K562 (cell line): ENCODE results near the gene GNAI2. TPM values are rescaled to one million over a fixed set of nuclear protein-coding genes. Genes with fewer than 3 reads are reported as not detected.

ENCODE experiments used
- ATAC-seq: fragments of 200-7000 bp; cut with Tn5 transposase; 3 replicates; pipeline ENCODE4 v1.9.1; 2020; ENCODE audit warnings: moderate library complexity
- BruUV-seq: library from RNA; stranded (reverse); fragments of 400-500 nt; replicated peaks from 2 replicates; lab custom pipeline; 2021; lab: Mats Ljungman, UMichigan
- CTCF ChIA-PET: fragments of 300-600 bp; formaldehyde crosslinking; extraction: SDS; loops from one replicate; lab custom pipeline; 2021; ENCODE audit warnings: low intra/inter-chr PET ratio; lab: Yijun Ruan, JAX
- POLR2A ChIA-PET: fragments of 300-600, 350-650 bp; sonication (Branson Sonifier 250); formaldehyde crosslinking; extraction: SDS; loops from one replicate; lab custom pipeline; 2021; ENCODE audit warnings: antibody characterized with exemption, inconsistent platforms; lab: Yijun Ruan, JAX
- DNase-seq, 4 experiments: peaks; one replicate each; pipeline versions ENCODE4 v3.0.0 to v3.0.0-alpha.2; 2011 to 2018; ENCODE audit warnings: low spot score in 3 of 4, mixed read lengths in 3 of 4; ENCODE audit errors: extremely low read depth in 1 of 4
- FAIRE-seq: peaks from 2 replicates; lab custom pipeline; 2011; peaks lifted over from hg19 to GRCh38; lab: Jason Lieb, UNC
- H2AFZ ChIP-seq: 2 replicates; pipeline ENCODE4 v1.6.0; 2011; ENCODE audit warnings: low read depth, low read length, control low read depth, inconsistent platforms
- H3K27ac ChIP-seq: fragments of 200-600 bp; 3 replicates; pipeline ENCODE4 v1.8.0; 2011; ENCODE audit warnings: low read depth, mild to moderate bottlenecking, control low read depth, inconsistent platforms, low read length, moderate library complexity, mixed read lengths; ENCODE audit errors: extremely low read depth
- H3K27me3 ChIP-seq, 2 experiments: fragments of 300-600 bp in 1 of 2; 2 replicates in 1 of 2; 3 replicates in 1 of 2; pipeline versions ENCODE4 v1.6.0 to v1.8.0; 2011; ENCODE audit warnings: inconsistent platforms in 2 of 2, low read length in 2 of 2, mild to moderate bottlenecking in 1 of 2, mixed read lengths in 1 of 2, moderate library complexity in 1 of 2; ENCODE audit not compliant: control insufficient read depth in 2 of 2, insufficient read depth in 2 of 2
- H3K36me3 ChIP-seq: fragments of 300-600 bp; 3 replicates; pipeline ENCODE4 v1.8.0; 2011; ENCODE audit warnings: mild to moderate bottlenecking, low read length, inconsistent platforms; ENCODE audit not compliant: control insufficient read depth, insufficient read depth
- H3K4me1 ChIP-seq, 2 experiments: fragments of 200-600 bp in 1 of 2; replicated peaks in 1 of 2; 2 replicates in 1 of 2; 3 replicates in 1 of 2; pipeline versions ENCODE4 v1.5.1 to v1.8.0; 2011; ENCODE audit warnings: inconsistent platforms in 2 of 2, low read length in 2 of 2, mild to moderate bottlenecking in 1 of 2, mixed read lengths in 1 of 2, moderate library complexity in 1 of 2; ENCODE audit not compliant: control insufficient read depth in 2 of 2, insufficient read depth in 2 of 2
- H3K4me2 ChIP-seq: 2 replicates; pipeline ENCODE4 v1.6.1; 2011; ENCODE audit warnings: low read length, control low read depth, inconsistent platforms, mixed read lengths; ENCODE audit not compliant: insufficient read depth
- H3K4me3 ChIP-seq: fragments of 200-600 bp; sonication (generic), shearing (Covaris generic); 2 replicates; pipeline ENCODE4 v1.5.1; 2016; ENCODE audit warnings: control low read depth, inconsistent platforms
- H3K79me2 ChIP-seq: fragments of 200-600 bp; 3 replicates; pipeline ENCODE4 v1.8.0; 2011; ENCODE audit warnings: low read length, inconsistent platforms; ENCODE audit not compliant: control insufficient read depth, insufficient read depth
- H3K9ac ChIP-seq, 2 experiments: 2 replicates each; pipeline versions ENCODE4 v1.6.0 to v1.6.1; 2011; ENCODE audit warnings: low read depth in 2 of 2, low read length in 2 of 2, control low read depth in 1 of 2, inconsistent platforms in 1 of 2, mild to moderate bottlenecking in 1 of 2, mixed read lengths in 1 of 2; ENCODE audit not compliant: insufficient read depth in 1 of 2
- H3K9me1 ChIP-seq: one replicate; pipeline ENCODE4 v1.6.0; 2011; ENCODE audit warnings: inconsistent platforms, mild to moderate bottlenecking, low read length, moderate library complexity; ENCODE audit not compliant: control insufficient read depth, insufficient read depth
- H3K9me3 ChIP-seq: replicated peaks from 2 replicates; pipeline ENCODE4 v1.5.1; 2011; ENCODE audit warnings: low read depth, low read length, inconsistent platforms; ENCODE audit not compliant: control insufficient read depth, insufficient read depth
- H4K20me1 ChIP-seq: replicated peaks from 2 replicates; pipeline ENCODE4 v1.6.1; 2011; ENCODE audit warnings: low read length, inconsistent platforms, mixed read lengths; ENCODE audit not compliant: control insufficient read depth, insufficient read depth
- TRIM24 ChIP-seq, 2 experiments: fragments of 450-650 bp; IDR thresholded peaks; 2 replicates each; pipeline ENCODE4 v1.6.1; 2016
- ZFPM2 ChIP-seq: fragments of 250-450 bp; sonication (Bioruptor Pico); IDR thresholded peaks from 2 replicates; pipeline ENCODE4 v1.5.1; 2022; ENCODE audit warnings: mild to moderate bottlenecking
- WGBS: fragments of 100-300 bp; shearing (Covaris generic); methylation state at CpG from one replicate; pipeline ENCODE4 v1.1.6; 2016; ENCODE audit warnings: low coverage, mixed read lengths; ENCODE audit not compliant: insufficient coverage; ENCODE audit errors: missing lambda C conversion rate; 5-methylcytosine and 5-hydroxymethylcytosine counted together
- in situ Hi-C: fragments of 300-500 bp; cut with MboI; formaldehyde crosslinking; loops from 4 replicates; pipeline ENCODE4 v1.15.0; 2018; ENCODE audit warnings: inconsistent platforms, mixed read lengths
- intact Hi-C: fragments of 100-400 bp; cut with micrococcal nuclease; formaldehyde crosslinking; loops from 2 replicates; pipeline ENCODE4 v1.14.2; 2022
- polyA plus RNA-seq, 8 experiments: library from polyadenylated mRNA; depleted of rRNA in 4 of 8; stranded (reverse) in 5 of 8; unstranded in 3 of 8; fragments of >200 nt; fragmentation: Nextera tagmentation in 2 of 8; fragmentation: Illumina TruSeq in 1 of 8; extraction: Ambion mirVana in 2 of 8; extraction: Trizol in 1 of 8; gene quantifications; 2 replicates each; pipeline versions ENCODE4 v1.2.1 to v1.2.3, GENCODE V29; 2011 to 2014; ENCODE audit warnings: inconsistent platforms in 1 of 8, missing spikeins in 1 of 8
- total RNA-seq, 7 experiments: library from RNA; depleted of rRNA in 6 of 7; stranded (reverse); fragments of >200 nt in 6 of 7; fragmentation: Illumina TruSeq in 2 of 7; extraction: Trizol in 2 of 7; gene quantifications; 2 replicates each; pipeline versions ENCODE4 v1.2.1 to v1.2.3, GENCODE V29; 2011 to 2021; ENCODE audit warnings: low replicate concordance in 1 of 7
- TF ChIP-seq, protein P1 (sequence below), 3 experiments: IDR thresholded peaks in 2 of 3; conservative IDR thresholded peaks in 1 of 3; 2 replicates each; pipeline ENCODE4 v1.5.1; 2011 to 2012; ENCODE audit warnings: low read length in 3 of 3, mild to moderate bottlenecking in 3 of 3, control low read depth in 2 of 3, improper control_type of control experiment in 1 of 3, inconsistent platforms in 1 of 3, low read depth in 1 of 3, mixed read lengths in 1 of 3, moderate library complexity in 1 of 3; ENCODE audit not compliant: insufficient read depth in 2 of 3
- TF ChIP-seq, protein P2 (sequence below): fragments of 450-650 bp; formaldehyde crosslinking; IDR thresholded peaks from 2 replicates; pipeline ENCODE4 v1.4.0; 2020; ENCODE audit warnings: mild to moderate bottlenecking, moderate library complexity

The GNAI2 gene
- total and polyA plus RNA-seq, 9 of the 15 experiments (the other 6 are each of a cell fraction or from before 2014, with no cell fraction given) = 1.1 to 72.2 (median 42.7) TPM

DNA sequence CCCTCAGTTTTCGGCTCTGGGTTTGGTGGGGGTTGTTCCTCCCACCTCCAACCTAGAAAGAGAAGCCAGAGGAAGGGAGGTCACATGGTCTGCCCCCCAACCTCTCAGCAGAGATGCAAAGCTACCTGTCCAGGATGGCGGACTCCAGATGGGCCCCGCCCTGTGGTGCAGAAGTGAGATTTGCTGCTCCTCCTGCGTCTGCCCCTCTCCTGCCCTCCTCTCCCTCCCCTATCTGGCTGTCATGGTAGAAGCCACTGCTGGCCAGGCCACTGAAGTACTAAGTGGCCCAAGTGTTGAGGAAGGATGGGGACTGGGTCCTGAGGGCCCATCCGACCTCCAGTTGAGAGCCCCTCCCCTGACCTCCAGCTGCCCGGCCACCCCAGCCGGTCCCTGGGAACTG is 30.8 kb downstream of the GNAI2 start:
- Histone ChIP-seq H3K9ac (peak overlapping the region in 1 of 2 experiments; percentile 81; a peak in 2 of 4 replicates), H3K4me1 (peaks cover 3 to 54% of the 10 kb centered on the region in 2 experiments; a peak in 4 of 5 replicates), H3K4me3 (no peak overlapping the region), H4K20me1 (no peaks in the 10 kb centered on the region; the same call in 1 of the 2 replicates), H3K79me2 (no peaks in the 10 kb centered on the region), H3K27me3 (no peaks in the 10 kb centered on the region), H3K9me3 (no peaks in the 10 kb centered on the region), H3K9me1 (no peaks in the 10 kb centered on the region), H2AFZ (no peak overlapping the region), H3K36me3 (no peaks in the 10 kb centered on the region), H3K27ac (no peak overlapping the region), H3K4me2 (no peak overlapping the region)
- TF ChIP-seq, protein P1, sequence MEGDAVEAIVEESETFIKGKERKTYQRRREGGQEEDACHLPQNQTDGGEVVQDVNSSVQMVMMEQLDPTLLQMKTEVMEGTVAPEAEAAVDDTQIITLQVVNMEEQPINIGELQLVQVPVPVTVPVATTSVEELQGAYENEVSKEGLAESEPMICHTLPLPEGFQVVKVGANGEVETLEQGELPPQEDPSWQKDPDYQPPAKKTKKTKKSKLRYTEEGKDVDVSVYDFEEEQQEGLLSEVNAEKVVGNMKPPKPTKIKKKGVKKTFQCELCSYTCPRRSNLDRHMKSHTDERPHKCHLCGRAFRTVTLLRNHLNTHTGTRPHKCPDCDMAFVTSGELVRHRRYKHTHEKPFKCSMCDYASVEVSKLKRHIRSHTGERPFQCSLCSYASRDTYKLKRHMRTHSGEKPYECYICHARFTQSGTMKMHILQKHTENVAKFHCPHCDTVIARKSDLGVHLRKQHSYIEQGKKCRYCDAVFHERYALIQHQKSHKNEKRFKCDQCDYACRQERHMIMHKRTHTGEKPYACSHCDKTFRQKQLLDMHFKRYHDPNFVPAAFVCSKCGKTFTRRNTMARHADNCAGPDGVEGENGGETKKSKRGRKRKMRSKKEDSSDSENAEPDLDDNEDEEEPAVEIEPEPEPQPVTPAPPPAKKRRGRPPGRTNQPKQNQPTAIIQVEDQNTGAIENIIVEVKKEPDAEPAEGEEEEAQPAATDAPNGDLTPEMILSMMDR (IDR thresholded peaks at IDR 0.05 in 2 of 3, conservative IDR thresholded peaks at IDR 0.05 in 1 of 3; ENCODE audit: insufficient read depth in 2 of 3, low read depth in 1 of 3, low read length in 3 of 3) = no peak
- TF ChIP-seq ZFPM2 (CRISPR knock-in tag) (no peak), TRIM24 (IDR thresholded peaks at IDR 0.05) (no peak)
- TF ChIP-seq, protein P2, sequence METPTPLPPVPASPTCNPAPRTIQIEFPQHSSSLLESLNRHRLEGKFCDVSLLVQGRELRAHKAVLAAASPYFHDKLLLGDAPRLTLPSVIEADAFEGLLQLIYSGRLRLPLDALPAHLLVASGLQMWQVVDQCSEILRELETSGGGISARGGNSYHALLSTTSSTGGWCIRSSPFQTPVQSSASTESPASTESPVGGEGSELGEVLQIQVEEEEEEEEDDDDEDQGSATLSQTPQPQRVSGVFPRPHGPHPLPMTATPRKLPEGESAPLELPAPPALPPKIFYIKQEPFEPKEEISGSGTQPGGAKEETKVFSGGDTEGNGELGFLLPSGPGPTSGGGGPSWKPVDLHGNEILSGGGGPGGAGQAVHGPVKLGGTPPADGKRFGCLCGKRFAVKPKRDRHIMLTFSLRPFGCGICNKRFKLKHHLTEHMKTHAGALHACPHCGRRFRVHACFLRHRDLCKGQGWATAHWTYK (CRISPR knock-in tag) = peak; percentile 47; the same call in 1 of the 2 replicates
- intact Hi-C loops = no loop called here
- DNase-seq = no peak
- 24% methylated on average over 6 of the region's 7 CpGs for WGBS
- ATAC-seq = no peak
- ChIA-PET CTCF (interaction anchor here (1.5 kb wide), 1 partner anchor 40 kb away, joined by 3 read pairs; no protein-coding TSS in a partner anchor), POLR2A (no interaction called here)
- no peak for FAIRE-seq
- BruUV-seq = no TSS peak
- in situ Hi-C loops = no loop called here
